IMR-90 (cell line): ENCODE results near the gene RIMS4. TPM values are rescaled to one million over a fixed set of nuclear protein-coding genes. Genes with fewer than 3 reads are reported as not detected.

Experiments
- ATAC-seq: fragments of 200-7000 bp; cut with Tn5 transposase; 2 replicates; pipeline ENCODE4 v1.9.1; 2020; ENCODE audit warnings: low read depth, mild to moderate bottlenecking, moderate library complexity
- BruUV-seq: library from RNA; stranded (reverse); fragments of 400-500 nt; replicated peaks from 2 replicates; lab custom pipeline; 2021; lab: Mats Ljungman, UMichigan
- CTCF ChIA-PET: fragments of 300-600 bp; formaldehyde crosslinking; extraction: SDS; loops from one replicate; lab custom pipeline; 2021; ENCODE audit warnings: antibody characterized with exemption; lab: Yijun Ruan, JAX
- POLR2A ChIA-PET: fragments of 300-600 bp; sonication (Branson Sonifier 250); formaldehyde crosslinking; loops from one replicate; lab custom pipeline; 2022; ENCODE audit warnings: antibody characterized with exemption; ENCODE audit not compliant: unreplicated experiment; lab: Charles Lee
- DNase-seq: peaks from one replicate; pipeline ENCODE4 v3.0.0; 2013
- H2AFZ ChIP-seq: replicated peaks from 2 replicates; pipeline ENCODE3; 2013; ENCODE audit warnings: low read length, mild to moderate bottlenecking; ENCODE audit not compliant: poor library complexity
- H2AK5ac ChIP-seq: 2 replicates; pipeline ENCODE4 v1.6.1; 2013; ENCODE audit warnings: low read depth, low read length, inconsistent platforms
- H2AK9ac ChIP-seq: replicated peaks from 2 replicates; pipeline ENCODE3; 2013; ENCODE audit warnings: mild to moderate bottlenecking, low read depth, low read length, moderate library complexity; ENCODE audit not compliant: poor library complexity
- H2BK120ac ChIP-seq: 2 replicates; pipeline ENCODE4 v1.6.1; 2013; ENCODE audit warnings: low read depth, low read length, inconsistent platforms
- H2BK15ac ChIP-seq: 3 replicates; pipeline ENCODE4 v1.6.1; 2013; ENCODE audit warnings: low read depth, low read length, inconsistent platforms
- H2BK20ac ChIP-seq: 2 replicates; pipeline ENCODE4 v1.6.1; 2013; ENCODE audit warnings: low read depth, mild to moderate bottlenecking, inconsistent platforms, low read length, moderate library complexity
- H2BK5ac ChIP-seq: 2 replicates; pipeline ENCODE4 v1.6.1; 2013; ENCODE audit warnings: mild to moderate bottlenecking, low read depth, low read length, inconsistent platforms; ENCODE audit not compliant: poor library complexity, severe bottlenecking
- H3K14ac ChIP-seq: replicated peaks from 2 replicates; pipeline ENCODE4 v1.6.1; 2013; ENCODE audit warnings: low read depth, low read length, inconsistent platforms
- H3K18ac ChIP-seq: 2 replicates; pipeline ENCODE4 v1.6.1; 2013; ENCODE audit warnings: low read depth, low read length, control low read depth
- H3K23ac ChIP-seq: 2 replicates; pipeline ENCODE4 v1.6.1; 2013; ENCODE audit warnings: low read depth, low read length, inconsistent platforms
- H3K27ac ChIP-seq: 2 replicates; pipeline ENCODE4 v1.5.1; 2013; ENCODE audit warnings: mild to moderate bottlenecking, control low read depth, low read length; ENCODE audit not compliant: insufficient read depth
- H3K27me3 ChIP-seq: 2 replicates; pipeline ENCODE4 v1.6.1; 2013; ENCODE audit warnings: low read length; ENCODE audit not compliant: control insufficient read depth, insufficient read depth
- H3K36me3 ChIP-seq: 2 replicates; pipeline ENCODE4 v1.6.1; 2013; ENCODE audit warnings: low read length, mixed read lengths; ENCODE audit not compliant: control insufficient read depth, insufficient read depth
- H3K4ac ChIP-seq: 2 replicates; pipeline ENCODE4 v1.6.1; 2013; ENCODE audit warnings: low read depth, low read length, inconsistent platforms
- H3K4me1 ChIP-seq: 2 replicates; pipeline ENCODE4 v1.6.1; 2013; ENCODE audit warnings: low read length, mixed read lengths; ENCODE audit not compliant: control insufficient read depth, insufficient read depth
- H3K4me2 ChIP-seq: 2 replicates; pipeline ENCODE4 v1.6.1; 2013; ENCODE audit warnings: low read depth, mild to moderate bottlenecking, control low read depth, low read length, moderate library complexity
- H3K4me3 ChIP-seq: 2 replicates; pipeline ENCODE4 v1.5.1; 2013; ENCODE audit warnings: low read depth, mild to moderate bottlenecking, control low read depth, low read length, moderate library complexity; ENCODE audit not compliant: insufficient read depth
- H3K56ac ChIP-seq: 2 replicates; pipeline ENCODE4 v1.6.1; 2013; ENCODE audit warnings: low read length, inconsistent platforms; ENCODE audit not compliant: insufficient read depth; ENCODE audit errors: extremely low read depth
- H3K79me1 ChIP-seq, 2 experiments: 2 replicates each; pipeline ENCODE4 v1.6.1; 2013; ENCODE audit warnings: low read length in 2 of 2, inconsistent platforms in 1 of 2, low read depth in 1 of 2
- H3K9ac ChIP-seq: 2 replicates; pipeline ENCODE4 v1.6.1; 2013; ENCODE audit warnings: low read depth, low read length, control low read depth
- H3K9me1 ChIP-seq: 2 replicates; pipeline ENCODE4 v1.6.1; 2013; ENCODE audit warnings: low read length, inconsistent platforms; ENCODE audit not compliant: insufficient read depth
- H3K9me3 ChIP-seq: 2 replicates; pipeline ENCODE4 v1.6.1; 2013; ENCODE audit warnings: low read length; ENCODE audit not compliant: control insufficient read depth, insufficient read depth
- H4K20me1 ChIP-seq: 2 replicates; pipeline ENCODE4 v1.6.1; 2013; ENCODE audit warnings: low read length, inconsistent platforms; ENCODE audit not compliant: insufficient read depth
- H4K5ac ChIP-seq: 2 replicates; pipeline ENCODE4 v1.6.1; 2013; ENCODE audit warnings: mild to moderate bottlenecking, low read depth, low read length, control low read depth
- H4K8ac ChIP-seq, 2 experiments: 2 replicates each; pipeline ENCODE4 v1.6.1; 2013; ENCODE audit warnings: low read depth in 2 of 2, low read length in 2 of 2, control low read depth in 1 of 2, inconsistent platforms in 1 of 2
- H4K91ac ChIP-seq: 2 replicates; pipeline ENCODE4 v1.6.1; 2013; ENCODE audit warnings: low read depth, low read length, inconsistent platforms; ENCODE audit not compliant: insufficient read depth
- CEBPB ChIP-seq: IDR thresholded peaks from 2 replicates; pipeline ENCODE4 v1.6.1; 2012; ENCODE audit warnings: low read depth, low read length, improper control_type of control experiment
- CTCF ChIP-seq: conservative IDR thresholded peaks from 2 replicates; pipeline ENCODE4 v1.5.1; 2012; ENCODE audit warnings: mild to moderate bottlenecking, low read depth, low read length, improper control_type of control experiment
- ELK1 ChIP-seq: fragments of 150-350 bp; IDR thresholded peaks from 2 replicates; pipeline ENCODE4 v1.6.1; 2016; ENCODE audit warnings: low read depth, mild to moderate bottlenecking, low read length, moderate library complexity, borderline replicate concordance
- MAFK ChIP-seq: IDR thresholded peaks from 2 replicates; pipeline ENCODE4 v1.6.1; 2012; ENCODE audit warnings: low read depth, low read length, improper control_type of control experiment
- MAZ ChIP-seq: IDR thresholded peaks from 2 replicates; pipeline ENCODE4 v1.6.1; 2012; ENCODE audit warnings: low read depth, mild to moderate bottlenecking, low read length, improper control_type of control experiment, moderate library complexity, borderline replicate concordance
- MXI1 ChIP-seq: IDR thresholded peaks from 2 replicates; pipeline ENCODE4 v1.6.1; 2012; ENCODE audit warnings: low read depth, mild to moderate bottlenecking, low read length, moderate library complexity, borderline replicate concordance
- RAD21 ChIP-seq: IDR thresholded peaks from 2 replicates; pipeline ENCODE4 v1.6.1; 2012; ENCODE audit warnings: low read length, improper control_type of control experiment
- SMC3 ChIP-seq: fragments of 150-350 bp; IDR thresholded peaks from 2 replicates; pipeline ENCODE4 v1.6.1; 2016; ENCODE audit warnings: low read depth, mild to moderate bottlenecking, antibody characterized with exemption, low read length, moderate library complexity
- WGBS, 2 experiments: methylation state at CpG; one replicate each; pipeline versions ENCODE4 v1.1.5 to v1.1.7; 2013; ENCODE audit warnings: missing lambda C conversion rate in 2 of 2; ENCODE audit not compliant: insufficient read length in 1 of 2; ENCODE audit errors: extremely low coverage in 2 of 2; 5-methylcytosine and 5-hydroxymethylcytosine counted together
- dilution Hi-C: fragments of 300-500 bp; cut with HindIII; formaldehyde crosslinking; loops from one replicate; pipeline ENCODE4 v1.14.3; 2018; ENCODE audit warnings: low sequenced_read_pairs; ENCODE audit not compliant: unreplicated experiment
- in situ Hi-C: fragments of 300-500 bp; cut with MboI; formaldehyde crosslinking; loops from 3 replicates; pipeline ENCODE4 v1.14.3; 2019; ENCODE audit warnings: low sequenced_read_pairs, inconsistent platforms, mixed read lengths
- intact Hi-C: fragments of 100-400 bp; cut with micrococcal nuclease; formaldehyde crosslinking; loops from 2 replicates; pipeline ENCODE4 v1.10.0; 2022
- polyA plus RNA-seq, 3 experiments: library from polyadenylated mRNA; depleted of rRNA; stranded (reverse); fragments of >200 nt; gene quantifications; 2 replicates each; pipeline ENCODE4 v1.2.3, GENCODE V29; 2012; ENCODE audit warnings: low replicate concordance in 1 of 3
- total RNA-seq: library from RNA; depleted of rRNA; stranded (reverse); fragments of >200 nt; gene quantifications from 2 replicates; pipeline ENCODE4 v1.2.3, GENCODE V29; 2012

RIMS4 gene
- total and polyA plus RNA-seq, 2 of the 4 experiments (the other 2 are of a cell fraction): not detected

- H3K4me1 ChIP-seq: no peaks in the 10 kb centered on the region
- no peak for DNase-seq
- H3K36me3 ChIP-seq: no peaks in the 10 kb centered on the region
These were observed 6.9 kb downstream of the RIMS4 start for GRCh38 chr20:44803383-44803941.

More at GRCh38 chr20:44803383-44803941, 6.9 kb downstream of the RIMS4 start:
- 12% methylated on average over 3 of the region's 9 CpGs; no CpG with 5 or more reads in 1 of the 2 experiments for WGBS, 2 experiments
- no peaks in the 10 kb centered on the region for H3K9me3 ChIP-seq
- TF ChIP-seq ELK1 (no peak), CEBPB (no peak), MAFK (no peak), CTCF (no peak), RAD21 (no peak), SMC3 (no peak), MAZ (no peak), MXI1 (no peak)
- H2BK15ac ChIP-seq: no peak overlapping the region
- H3K79me1 ChIP-seq: no peaks in the 10 kb centered on the region
- no peak overlapping the region for H2BK120ac ChIP-seq
- no peak overlapping the region for H2BK20ac ChIP-seq
- no peaks in the 10 kb centered on the region for H4K20me1 ChIP-seq
- H4K91ac ChIP-seq: no peak overlapping the region
- H3K14ac ChIP-seq: no peak overlapping the region
- H3K9me1 ChIP-seq: no peaks in the 10 kb centered on the region
- no peak overlapping the region for H3K4ac ChIP-seq
- no peak for ATAC-seq
- H2AK9ac ChIP-seq: no peak overlapping the region
- H3K56ac ChIP-seq: no peak overlapping the region
- no peak overlapping the region for H3K23ac ChIP-seq
- H4K8ac ChIP-seq: no peak overlapping the region
- no peak overlapping the region for H3K4me3 ChIP-seq
- no peak overlapping the region for H2AFZ ChIP-seq
- H4K5ac ChIP-seq: no peak overlapping the region
- H3K27me3 ChIP-seq: peaks cover 43% of the 10 kb centered on the region
- in situ Hi-C loops: no loop called here
- intact Hi-C loops: no loop called here
- no peak overlapping the region for H2BK5ac ChIP-seq
- H2AK5ac ChIP-seq: no peak overlapping the region
- no peak overlapping the region for H3K18ac ChIP-seq
- no peak overlapping the region for H3K27ac ChIP-seq
- ChIA-PET CTCF (interaction anchor here (0.6 kb wide), 1 partner anchor 20 kb away, joined by 3 read pairs; no protein-coding TSS in a partner anchor), POLR2A (no interaction called here)
- dilution Hi-C loops: no loop called here
- no peak overlapping the region for H3K4me2 ChIP-seq
- no TSS peak for BruUV-seq
- no peak overlapping the region for H3K9ac ChIP-seq
